ENCODE measurements around the gene MCEE. TPM values are rescaled to one million over a fixed set of nuclear protein-coding genes. Genes with fewer than 3 reads are reported as not detected.

The MCEE gene
- polyA plus RNA-seq, 1 of the 3 experiments (the other 2 are of a cell fraction), result 6.2 TPM

GRCh38 chr2:71063216-71063615, 66.8 kb downstream of the MCEE start:
- Histone ChIP-seq H2AFZ (ENCODE audit: low read depth) (no peak overlapping the region), H3K4me2 (no peak overlapping the region), H3K36me3 (replicated peaks in 1 of 2; ENCODE audit: control insufficient read depth in 1 of 2, insufficient read depth in 2 of 2, low read length in 1 of 2) (no peaks in the 10 kb centered on the region), H3F3A (replicated peaks; ENCODE audit: insufficient read depth) (no peaks in the 10 kb centered on the region), H3K4me1 (ENCODE audit: control insufficient read depth in 1 of 2, insufficient read depth in 2 of 2, low read depth in 1 of 2, low read length in 1 of 2) (peaks cover 0 to 5% of the 10 kb centered on the region in 2 experiments; a peak in 2 of 4 replicates), H3K9ac (no peak overlapping the region), H3K9me3 (no peaks in the 10 kb centered on the region), H3K4me3 (ENCODE audit: low read depth in 2 of 2, low read length in 1 of 2) (no peak overlapping the region), H3K27ac (ENCODE audit: low read depth in 2 of 2, low read length in 1 of 2) (no peak overlapping the region), H3K9me2 (no peaks in the 10 kb centered on the region), H4K20me1 (ENCODE audit: insufficient read depth) (no peaks in the 10 kb centered on the region), H3K79me2 (ENCODE audit: insufficient read depth) (no peaks in the 10 kb centered on the region), H3K27me3 (ENCODE audit: insufficient read depth) (no peaks in the 10 kb centered on the region; the same call in 1 of the 2 replicates)
- POLR2A ChIA-PET, result no interaction called here
- CTCF ChIA-PET, result no interaction called here
- WGBS (ENCODE audit: low lambda C conversion rate), result 15% methylated on average over 1 of the region's 1 CpG
- TF ChIP-seq RCOR1 (IDR thresholded peaks at IDR 0.05; ENCODE audit: low read length) (no peak), EZH2phosphoT487 (IDR thresholded peaks at IDR 0.05; ENCODE audit: borderline replicate concordance, low read depth) (no peak)
- no peak for DNase-seq

DNA sequence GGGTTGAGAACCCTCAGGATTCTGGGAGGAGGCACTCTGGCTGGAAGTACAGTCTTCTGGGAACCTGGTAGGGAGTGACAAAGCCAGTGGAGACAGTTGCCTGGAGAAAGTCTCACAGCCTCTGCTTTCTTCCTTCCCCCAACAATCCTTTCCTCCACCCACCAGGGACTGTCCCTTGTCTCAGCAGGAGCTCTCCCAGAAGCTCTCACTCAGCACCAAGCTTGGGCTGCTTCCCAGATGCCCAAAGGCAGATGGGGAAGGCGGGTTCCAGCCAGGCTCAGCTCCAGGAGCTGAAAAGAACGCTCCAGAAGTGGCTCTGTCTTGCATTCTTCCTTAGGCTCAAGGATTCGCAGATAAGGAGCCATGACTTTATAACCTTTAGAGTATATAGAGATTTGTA, 69.2 kb downstream of the MCEE start:
- no peaks in the 10 kb centered on the region for H3K79me2 ChIP-seq (ENCODE audit: insufficient read depth)
- H3K4me2 ChIP-seq, result no peak overlapping the region
- no peak overlapping the region for H3K9ac ChIP-seq
- no peaks in the 10 kb centered on the region for H3K4me1 ChIP-seq (ENCODE audit: control insufficient read depth in 1 of 2, insufficient read depth in 2 of 2, low read depth in 1 of 2, low read length in 1 of 2)
- no peaks in the 10 kb centered on the region for H4K20me1 ChIP-seq (ENCODE audit: insufficient read depth)
- no peak overlapping the region for H3K4me3 ChIP-seq (ENCODE audit: low read depth in 2 of 2, low read length in 1 of 2)
- H3K27me3 ChIP-seq (ENCODE audit: insufficient read depth), result no peaks in the 10 kb centered on the region; the same call in 1 of the 2 replicates
- H3K9me2 ChIP-seq, result no peaks in the 10 kb centered on the region
- H3K9me3 ChIP-seq, result no peaks in the 10 kb centered on the region
- ChIA-PET POLR2A (no interaction called here), CTCF (interaction anchor here (1.5 kb wide), 1 partner anchor 59 kb away, joined by 4 read pairs; no protein-coding TSS in a partner anchor)
- TF ChIP-seq NFIC (IDR thresholded peaks at IDR 0.05; ENCODE audit: borderline replicate concordance), result no peak
- no peak for TF ChIP-seq GABPA (IDR thresholded peaks at IDR 0.05; ENCODE audit: low read depth)
- TF ChIP-seq PBX3 (IDR thresholded peaks at IDR 0.05), result no peak
- TF ChIP-seq, protein P1, sequence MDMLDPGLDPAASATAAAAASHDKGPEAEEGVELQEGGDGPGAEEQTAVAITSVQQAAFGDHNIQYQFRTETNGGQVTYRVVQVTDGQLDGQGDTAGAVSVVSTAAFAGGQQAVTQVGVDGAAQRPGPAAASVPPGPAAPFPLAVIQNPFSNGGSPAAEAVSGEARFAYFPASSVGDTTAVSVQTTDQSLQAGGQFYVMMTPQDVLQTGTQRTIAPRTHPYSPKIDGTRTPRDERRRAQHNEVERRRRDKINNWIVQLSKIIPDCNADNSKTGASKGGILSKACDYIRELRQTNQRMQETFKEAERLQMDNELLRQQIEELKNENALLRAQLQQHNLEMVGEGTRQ (IDR thresholded peaks at IDR 0.05; ENCODE audit: borderline replicate concordance, low read depth, low read length), result no peak
- TF ChIP-seq TEAD4 (IDR thresholded peaks at IDR 0.05; ENCODE audit: borderline replicate concordance, insufficient read depth), result no peak
- TF ChIP-seq, protein P2, sequence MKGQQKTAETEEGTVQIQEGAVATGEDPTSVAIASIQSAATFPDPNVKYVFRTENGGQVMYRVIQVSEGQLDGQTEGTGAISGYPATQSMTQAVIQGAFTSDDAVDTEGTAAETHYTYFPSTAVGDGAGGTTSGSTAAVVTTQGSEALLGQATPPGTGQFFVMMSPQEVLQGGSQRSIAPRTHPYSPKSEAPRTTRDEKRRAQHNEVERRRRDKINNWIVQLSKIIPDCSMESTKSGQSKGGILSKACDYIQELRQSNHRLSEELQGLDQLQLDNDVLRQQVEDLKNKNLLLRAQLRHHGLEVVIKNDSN (IDR thresholded peaks at IDR 0.05; ENCODE audit: borderline replicate concordance, low read depth), result no peak
- no peak for TF ChIP-seq JUND (IDR thresholded peaks at IDR 0.05)
- TF ChIP-seq POLR2AphosphoS5 (IDR thresholded peaks at IDR 0.05; ENCODE audit: low read depth, low read length), result no peak
- no peak for TF ChIP-seq FOXM1 (IDR thresholded peaks at IDR 0.05; ENCODE audit: low read depth)
- no peak for TF ChIP-seq NRF1 (IDR thresholded peaks at IDR 0.05; ENCODE audit: low read depth, low read length)
- TF ChIP-seq, protein P3, sequence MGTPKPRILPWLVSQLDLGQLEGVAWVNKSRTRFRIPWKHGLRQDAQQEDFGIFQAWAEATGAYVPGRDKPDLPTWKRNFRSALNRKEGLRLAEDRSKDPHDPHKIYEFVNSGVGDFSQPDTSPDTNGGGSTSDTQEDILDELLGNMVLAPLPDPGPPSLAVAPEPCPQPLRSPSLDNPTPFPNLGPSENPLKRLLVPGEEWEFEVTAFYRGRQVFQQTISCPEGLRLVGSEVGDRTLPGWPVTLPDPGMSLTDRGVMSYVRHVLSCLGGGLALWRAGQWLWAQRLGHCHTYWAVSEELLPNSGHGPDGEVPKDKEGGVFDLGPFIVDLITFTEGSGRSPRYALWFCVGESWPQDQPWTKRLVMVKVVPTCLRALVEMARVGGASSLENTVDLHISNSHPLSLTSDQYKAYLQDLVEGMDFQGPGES (IDR thresholded peaks at IDR 0.05; ENCODE audit: low read depth, low read length), result no peak
- no peak for TF ChIP-seq YY1 (IDR thresholded peaks at IDR 0.05; ENCODE audit: low read depth)
- no peak overlapping the region for H2AFZ ChIP-seq (ENCODE audit: low read depth)
- H3F3A ChIP-seq (replicated peaks; ENCODE audit: insufficient read depth), result no peaks in the 10 kb centered on the region
- H3K36me3 ChIP-seq (replicated peaks in 1 of 2; ENCODE audit: control insufficient read depth in 1 of 2, insufficient read depth in 2 of 2, low read length in 1 of 2), result no peaks in the 10 kb centered on the region
- no peak overlapping the region for H3K27ac ChIP-seq (ENCODE audit: low read depth in 2 of 2, low read length in 1 of 2)
- DNase-seq, result no peak
- 19% methylated on average over 3 of the region's 3 CpGs for WGBS (ENCODE audit: low lambda C conversion rate)
